Muscle of back (tissue), 11 donors: Measurements from ENCODE around the gene POU2AF1. TPM values are rescaled to one million over a fixed set of nuclear protein-coding genes. Genes with fewer than 3 reads are reported as not detected.

Experiments used
- DNase-seq, 3 donors: peaks; one replicate each; pipeline versions ENCODE4 v3.0.0 to v3.0.0-alpha.2; 2013
- polyA plus RNA-seq, 10 donors: library from polyadenylated mRNA; unstranded; fragments of 120-200 nt; gene quantifications; one replicate each; pipeline ENCODE4 v1.2.1, GENCODE V29; 2013; ENCODE audit not compliant: insufficient read length in 10 of 10

The POU2AF1 gene
- polyA plus RNA-seq, 10 donors = 0.06 to 0.45 (median 0.27) TPM; not detected in 1

DNA sequence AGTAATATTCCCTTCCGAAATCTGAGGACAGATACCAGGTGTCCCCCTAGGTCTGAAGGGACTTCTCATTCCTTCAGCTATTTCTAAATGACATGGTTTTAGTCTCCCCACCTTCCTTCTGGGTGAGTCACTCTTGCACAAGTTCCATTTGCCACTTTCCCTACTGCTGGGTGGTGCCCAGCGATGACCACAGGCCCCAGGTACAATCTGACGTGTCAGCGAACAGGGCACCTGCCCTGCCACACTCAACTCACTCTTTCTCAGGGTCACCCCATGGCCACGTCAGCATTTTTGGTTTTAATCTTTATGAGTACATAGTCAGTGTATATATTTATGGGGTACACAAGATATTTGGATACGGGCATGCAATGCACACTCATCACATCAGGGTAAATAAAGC is 17.2 kb downstream of the POU2AF1 start:
- DNase-seq = no peak

DNA sequence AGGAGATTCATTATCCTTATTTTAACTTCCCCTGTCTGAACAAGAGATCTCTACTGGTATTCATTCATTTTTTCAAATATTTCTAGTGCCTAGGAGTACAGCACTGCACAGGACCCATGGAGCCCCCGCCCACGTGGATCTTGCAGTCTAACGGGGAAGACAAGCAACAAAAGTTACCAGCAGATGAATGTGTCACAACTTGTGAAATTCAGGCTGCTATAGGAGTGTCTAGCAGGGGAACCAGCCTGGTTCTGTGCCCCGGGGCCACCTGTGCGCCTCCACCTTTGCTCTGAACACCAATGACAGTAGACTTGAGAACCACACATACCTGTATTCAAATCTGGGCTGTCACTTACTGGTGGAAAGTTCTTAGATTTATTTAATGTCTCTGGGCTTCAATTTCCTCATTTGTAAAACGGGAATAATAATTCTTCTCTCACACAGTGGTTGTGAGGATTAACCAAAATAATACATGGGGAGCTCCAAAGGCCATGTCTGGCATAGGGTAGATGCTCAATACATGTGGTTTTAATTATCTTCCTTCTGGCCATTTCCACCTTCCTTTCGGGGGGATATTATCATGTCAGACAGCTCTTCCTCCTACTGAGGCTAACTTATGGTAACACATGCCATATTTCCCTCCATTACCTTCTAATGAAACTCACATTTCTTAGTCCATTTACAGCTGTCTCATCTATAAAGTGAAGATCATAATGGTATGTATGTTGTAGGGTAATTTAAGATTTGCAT is 17.8 kb downstream of the POU2AF1 start:
- DNase-seq = no peak

DNA sequence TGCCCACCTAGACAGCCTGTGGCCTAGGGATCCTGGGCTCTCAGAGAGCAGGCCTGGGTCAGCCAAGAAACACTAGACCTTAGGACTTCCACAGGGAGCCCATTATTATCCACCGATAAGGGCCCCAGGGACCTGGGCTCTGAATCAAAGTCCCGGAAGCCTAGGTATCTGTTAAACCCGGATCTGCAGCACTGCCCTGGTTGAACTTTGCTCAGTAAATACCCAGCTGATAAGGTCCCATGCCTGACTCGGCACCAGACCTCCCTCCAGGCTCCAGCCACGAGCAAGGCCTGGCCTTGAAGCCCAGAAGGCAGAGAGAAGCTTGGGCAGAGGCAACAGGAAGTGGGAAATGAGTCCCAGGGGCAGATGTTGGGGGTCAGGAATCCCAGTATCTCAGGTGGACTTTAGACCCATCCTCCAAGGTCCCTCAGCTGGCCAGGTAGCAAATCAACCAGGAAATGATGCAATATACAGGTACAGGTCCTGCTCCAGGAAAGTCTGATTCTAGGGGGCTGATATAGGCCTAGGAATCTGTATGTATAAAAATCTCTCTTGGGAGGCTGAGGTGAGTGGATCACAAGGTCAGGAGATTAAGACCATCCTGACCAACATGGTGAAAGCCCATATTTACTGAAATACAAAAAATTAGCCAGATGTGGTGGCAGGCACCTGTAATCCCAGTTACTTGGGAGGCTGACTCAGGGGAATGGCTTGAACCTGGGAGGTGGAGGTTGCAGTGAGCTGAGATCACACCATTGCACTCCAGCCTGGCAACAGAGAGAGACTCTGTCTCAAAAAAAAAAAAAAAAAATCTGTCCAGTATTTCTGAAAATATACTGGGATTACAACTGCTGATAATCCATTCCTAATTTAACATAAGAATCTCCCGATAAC is 18.7 kb downstream of the POU2AF1 start:
- DNase-seq = no peak

DNA sequence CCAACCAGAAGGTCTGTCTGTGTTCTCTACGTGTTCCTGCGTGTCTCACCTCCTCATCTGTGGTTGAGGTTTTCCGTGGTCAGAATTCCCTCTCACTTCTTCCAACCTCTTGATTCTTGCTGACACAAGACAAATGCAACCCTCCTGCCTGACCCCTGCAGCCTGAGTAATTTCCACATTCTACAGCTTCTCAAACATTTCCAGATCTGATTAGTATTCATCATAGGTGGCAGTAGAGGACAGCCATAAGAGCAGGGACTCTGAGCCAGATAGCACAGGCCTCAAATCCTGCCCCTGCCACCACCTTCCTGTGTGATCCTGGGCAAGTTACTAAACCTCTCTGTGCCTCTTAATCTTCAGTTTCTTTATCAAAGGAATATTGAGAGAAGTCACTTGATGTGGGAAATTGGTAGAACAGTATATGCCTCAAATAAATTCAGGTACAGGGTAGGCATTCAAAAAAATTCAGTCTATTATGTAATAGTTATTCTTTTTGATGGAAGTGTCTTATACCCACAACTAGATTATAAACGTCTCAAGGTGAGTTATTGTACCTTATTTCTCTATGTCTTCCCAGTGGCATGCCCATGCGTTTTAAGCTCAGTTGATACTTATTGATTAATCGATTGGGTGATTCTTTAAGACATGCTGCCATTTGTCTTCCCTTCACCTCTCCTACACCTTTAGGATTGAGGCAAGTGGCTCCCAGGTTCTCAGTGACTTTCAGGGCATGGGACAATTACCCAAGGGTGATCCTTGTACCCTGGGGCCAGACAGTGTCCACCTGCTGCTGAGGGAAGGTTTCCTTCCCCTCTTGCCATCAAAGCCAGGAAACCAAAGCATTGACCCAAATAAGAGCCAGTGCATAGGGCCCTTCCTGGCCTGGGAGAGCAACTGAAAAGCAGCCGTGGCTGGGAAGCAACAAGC is 19.6 kb downstream of the POU2AF1 start:
- DNase-seq = no peak

DNA sequence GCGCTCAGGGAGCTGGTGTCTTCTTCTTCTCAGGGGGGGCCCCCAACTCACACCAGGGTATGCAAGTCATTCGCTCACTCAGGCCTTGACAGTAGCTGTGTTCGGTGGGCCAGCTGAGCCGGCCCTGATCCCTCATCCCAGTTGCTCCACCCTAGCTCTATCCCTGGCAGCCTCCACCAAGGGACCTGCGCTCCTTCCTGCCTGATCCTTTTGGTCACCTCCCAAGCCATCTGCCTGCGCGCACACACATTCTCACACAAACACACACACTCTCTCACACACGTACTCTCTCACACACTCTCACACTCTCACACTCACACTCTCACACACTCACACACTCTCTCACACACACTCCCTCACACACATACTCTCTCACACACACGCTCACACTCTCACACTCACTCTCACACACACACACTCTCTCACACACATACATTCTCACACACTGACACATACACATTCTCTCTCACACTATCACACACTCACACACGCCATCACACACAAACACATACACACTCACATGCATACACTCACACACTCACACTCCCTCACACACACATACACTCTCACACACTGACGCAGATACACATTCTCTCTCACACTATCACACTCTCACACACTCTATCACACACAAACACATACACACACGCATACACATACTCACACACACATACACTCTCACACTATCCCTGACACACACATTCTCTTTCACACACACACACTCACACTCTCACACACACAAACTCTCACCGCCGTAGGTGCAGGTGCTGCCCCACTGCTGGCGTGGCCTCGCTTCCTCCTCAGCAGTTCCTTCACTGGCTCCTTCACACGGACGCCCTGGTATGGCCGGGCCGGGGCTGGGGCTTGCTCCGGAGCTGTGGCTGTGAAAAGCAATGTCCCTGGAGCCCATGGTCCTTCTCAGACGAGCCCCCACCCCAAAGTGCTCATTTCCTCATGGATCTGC is 20.8 kb downstream of the POU2AF1 start:
- DNase-seq = no peak

DNA sequence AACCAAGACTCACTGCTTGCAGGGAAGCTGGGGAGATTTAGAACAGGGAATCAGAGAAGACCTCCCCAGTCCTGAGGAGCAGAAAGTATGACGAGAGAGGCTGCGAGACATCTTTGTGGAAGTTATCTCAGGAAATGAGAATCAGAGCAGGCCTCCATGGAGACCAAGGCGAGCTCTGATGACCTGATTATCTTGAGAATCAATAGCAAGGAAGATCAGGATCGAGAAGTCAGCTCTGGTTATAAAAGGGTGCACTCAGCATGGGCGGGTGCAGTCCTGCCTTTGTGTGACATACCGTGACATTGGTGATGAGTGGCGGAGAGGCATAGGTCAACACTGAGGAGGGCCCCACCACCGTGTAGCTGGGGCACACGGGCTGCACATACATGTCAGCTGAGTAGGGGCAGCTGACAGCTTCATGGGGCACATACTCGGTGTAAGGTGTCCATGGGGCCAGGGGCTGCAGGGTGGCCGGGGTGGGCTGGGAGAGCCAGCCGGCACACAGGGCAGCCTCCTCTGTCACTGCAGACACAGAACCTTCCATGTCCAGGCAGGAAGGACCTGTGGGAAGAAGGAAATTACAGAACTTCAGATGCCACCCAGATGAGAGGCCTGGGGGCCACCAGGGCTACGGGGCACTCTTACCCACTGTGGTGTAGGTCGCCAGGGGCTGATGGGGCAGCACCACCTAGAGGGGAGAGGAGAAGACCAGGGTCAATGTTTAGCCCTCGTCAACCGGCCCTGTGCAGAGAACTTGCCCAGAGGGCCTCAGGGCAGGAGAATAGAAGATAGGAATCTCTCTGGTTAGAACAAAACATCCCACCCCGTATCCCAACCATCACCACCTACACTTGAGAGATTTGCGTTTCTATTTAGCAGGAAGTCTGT is 21.7 kb downstream of the POU2AF1 start:
- no peak for DNase-seq

DNA sequence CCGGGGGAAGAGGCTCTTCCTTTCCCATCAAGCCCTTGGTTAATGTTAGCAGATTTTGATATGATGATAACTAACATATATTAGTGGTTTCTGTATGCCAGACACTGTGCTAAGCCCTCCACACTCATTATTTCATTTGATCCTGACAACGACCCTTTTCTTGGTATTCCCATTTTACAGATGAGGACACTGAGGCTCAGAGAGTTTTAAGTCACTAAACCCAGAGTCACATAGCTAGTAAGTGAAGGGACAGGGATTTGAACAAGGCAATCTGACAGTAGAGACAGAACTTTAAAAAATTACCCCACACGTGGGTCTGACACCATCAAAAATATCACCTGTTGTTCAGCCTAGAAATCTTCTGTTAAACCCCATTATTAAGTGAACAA is 22.4 kb downstream of the POU2AF1 start:
- no peak for DNase-seq

DNA sequence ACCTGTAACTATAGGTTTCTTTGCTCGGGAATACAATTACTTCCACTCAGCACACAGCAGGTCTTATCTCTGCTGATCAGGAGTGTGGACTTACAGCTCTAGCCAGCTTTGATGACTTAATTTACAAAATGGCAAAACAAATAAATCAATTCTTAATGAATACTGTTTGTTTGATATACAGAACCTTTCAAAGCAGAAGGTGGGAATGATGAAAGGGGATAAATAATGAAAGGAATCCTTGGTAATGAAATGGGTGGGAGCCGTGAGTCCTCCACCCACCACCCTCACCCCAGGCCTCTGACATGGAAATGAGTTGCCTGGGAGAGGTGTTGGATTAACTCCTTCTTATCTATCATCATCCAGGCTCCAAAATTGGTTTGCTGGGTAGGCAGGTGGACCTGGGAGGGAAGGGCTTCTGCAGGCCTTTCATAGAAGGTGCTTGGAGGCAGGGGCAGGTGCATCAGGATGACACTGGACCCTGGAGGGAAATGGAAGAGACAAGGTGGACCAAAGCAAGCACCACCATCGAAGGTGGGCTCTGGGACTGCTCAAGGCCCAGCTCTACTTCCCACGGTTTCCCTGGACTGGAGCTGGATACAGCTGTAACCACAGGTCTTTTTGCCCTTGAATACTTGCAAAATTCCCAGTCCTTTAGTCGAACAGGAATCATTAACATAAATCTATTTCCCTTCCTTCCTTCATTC is 23.0 kb downstream of the POU2AF1 start:
- no peak for DNase-seq

DNA sequence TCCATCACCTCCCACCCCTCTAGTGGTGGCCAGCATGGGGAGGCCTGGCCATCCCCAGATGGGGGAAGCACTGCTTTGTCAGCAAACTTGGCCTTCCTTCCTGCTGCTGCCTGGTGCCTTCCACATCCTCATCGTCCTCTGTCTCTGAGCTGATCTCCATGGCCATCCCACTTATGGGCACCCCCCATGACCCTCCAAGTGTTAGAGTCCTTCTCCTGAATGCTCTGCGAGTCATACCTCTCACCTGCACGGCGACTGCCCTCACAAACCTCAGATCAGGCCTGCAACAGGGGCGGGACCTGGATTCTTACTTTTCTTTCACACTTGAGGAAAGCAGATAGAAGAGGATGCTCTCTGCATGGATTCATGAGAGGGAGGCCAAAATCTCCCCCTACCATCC is 24.0 kb downstream of the POU2AF1 start:
- DNase-seq = no peak

DNA sequence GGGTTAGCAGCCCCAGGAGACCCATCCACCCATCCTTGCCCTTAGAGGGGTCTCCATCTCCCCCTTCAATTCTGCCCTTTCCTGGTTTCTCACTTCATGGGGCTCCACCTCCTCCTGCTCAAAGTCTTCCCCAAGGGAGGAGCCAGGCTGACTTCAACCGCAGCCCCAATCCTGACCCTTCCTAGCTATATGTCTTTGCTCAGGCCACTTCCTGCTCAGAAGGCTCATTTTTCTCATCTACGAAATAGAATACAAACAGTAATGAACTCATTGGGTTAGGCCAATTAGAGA is 24.5 kb downstream of the POU2AF1 start:
- DNase-seq = no peak

DNA sequence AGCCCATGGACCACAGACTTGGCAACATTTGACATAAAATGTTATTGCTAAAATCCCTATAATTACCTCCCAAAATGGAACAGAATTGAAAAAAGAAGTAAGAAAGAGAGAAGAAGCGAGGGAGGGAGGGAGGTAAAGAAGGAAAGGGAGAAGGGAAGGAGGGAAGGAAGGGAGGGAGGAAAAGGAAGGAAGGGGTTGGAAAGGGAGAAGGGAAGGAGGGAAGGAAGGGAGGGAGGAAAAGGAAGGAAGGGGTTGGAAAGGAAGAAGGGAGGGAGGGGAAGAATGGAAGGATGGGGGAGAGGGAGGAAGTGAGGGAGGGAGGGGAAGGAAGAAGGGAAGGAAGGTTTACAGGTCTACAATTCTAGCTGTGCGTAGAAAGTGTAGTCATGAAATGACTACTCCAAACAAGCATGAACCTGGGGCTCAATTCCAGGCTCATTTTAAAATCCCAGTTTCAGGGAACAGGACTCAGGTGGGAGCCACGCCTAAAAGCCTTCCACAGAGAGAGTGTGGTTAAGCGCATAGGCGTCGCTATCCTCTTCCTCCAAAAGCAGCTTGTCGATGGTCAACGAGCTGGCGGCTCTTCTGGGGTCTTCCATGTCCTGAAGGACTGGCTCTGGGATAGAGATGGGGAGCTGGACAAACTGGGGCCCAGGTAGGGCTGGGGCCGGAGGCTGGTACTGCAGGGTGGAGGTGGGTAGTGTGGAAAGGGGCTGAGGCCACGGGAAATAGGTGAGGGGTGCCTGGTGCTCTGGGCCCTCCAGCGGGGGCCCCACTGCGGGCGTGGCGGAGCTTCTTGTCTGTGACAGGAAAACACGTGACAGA is 25.1 kb downstream of the POU2AF1 start:
- no peak for DNase-seq

DNA sequence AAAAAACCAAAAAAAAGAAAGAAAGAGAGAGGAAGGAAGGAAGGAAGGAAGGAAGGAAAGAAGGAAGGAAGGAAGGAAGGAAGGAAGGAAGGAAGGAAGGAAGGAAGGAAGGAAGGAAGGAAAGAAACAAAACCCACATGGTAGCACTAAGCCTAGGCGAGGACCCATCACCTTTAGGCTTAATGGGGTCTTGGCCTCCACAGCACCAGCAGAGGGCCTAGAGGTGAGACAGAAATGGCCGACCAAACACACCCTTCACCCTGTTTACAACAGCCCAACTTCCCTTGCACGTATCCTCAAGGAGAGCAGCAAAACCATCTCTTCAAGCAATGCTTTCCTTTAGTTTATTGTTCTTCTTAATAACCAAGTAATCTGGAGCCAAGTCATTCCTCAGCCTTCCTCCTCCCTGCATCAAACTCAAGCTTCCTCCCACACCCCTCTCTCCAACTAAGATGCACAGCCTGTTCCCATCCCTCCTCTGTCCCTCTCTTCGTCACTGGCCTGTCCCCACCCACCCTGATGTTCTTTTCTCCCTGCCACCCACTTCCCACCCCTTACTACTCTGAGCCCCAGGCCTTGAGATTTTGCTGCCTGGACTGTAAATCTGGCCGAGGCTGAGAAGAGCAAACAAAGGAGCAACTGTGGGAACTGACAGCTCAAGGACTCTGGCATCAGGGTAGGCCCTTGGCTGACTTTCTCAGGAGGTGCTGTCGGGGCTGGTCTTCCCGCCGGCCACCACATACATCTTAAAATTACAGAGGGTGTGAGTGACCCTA is 26.0 kb downstream of the POU2AF1 start:
- DNase-seq = no peak

DNA sequence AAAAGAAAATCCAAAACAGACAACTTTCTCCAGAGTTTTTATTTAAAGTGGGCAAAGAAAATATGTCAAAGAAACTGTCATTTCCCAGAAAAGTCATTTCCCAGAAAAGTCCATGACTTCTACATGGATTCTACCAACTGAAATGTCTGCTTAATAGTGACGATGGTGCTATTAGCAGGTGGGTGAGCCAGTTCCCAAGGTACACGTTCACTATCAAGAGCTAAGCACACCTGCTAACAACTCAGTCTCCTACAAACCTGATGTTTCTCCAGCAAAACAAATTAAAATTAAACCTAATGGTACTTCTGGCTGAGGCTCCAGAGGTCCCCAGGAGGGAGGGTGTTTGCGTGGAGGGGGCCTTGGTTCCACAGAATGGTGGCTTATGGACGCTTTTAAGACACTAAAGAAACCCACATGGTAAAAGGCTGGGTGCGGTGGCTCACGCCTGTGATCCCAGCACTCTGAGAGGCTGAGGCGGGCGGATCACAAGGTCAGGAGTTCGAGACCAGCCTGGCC is 26.8 kb downstream of the POU2AF1 start:
- DNase-seq = no peak

DNA sequence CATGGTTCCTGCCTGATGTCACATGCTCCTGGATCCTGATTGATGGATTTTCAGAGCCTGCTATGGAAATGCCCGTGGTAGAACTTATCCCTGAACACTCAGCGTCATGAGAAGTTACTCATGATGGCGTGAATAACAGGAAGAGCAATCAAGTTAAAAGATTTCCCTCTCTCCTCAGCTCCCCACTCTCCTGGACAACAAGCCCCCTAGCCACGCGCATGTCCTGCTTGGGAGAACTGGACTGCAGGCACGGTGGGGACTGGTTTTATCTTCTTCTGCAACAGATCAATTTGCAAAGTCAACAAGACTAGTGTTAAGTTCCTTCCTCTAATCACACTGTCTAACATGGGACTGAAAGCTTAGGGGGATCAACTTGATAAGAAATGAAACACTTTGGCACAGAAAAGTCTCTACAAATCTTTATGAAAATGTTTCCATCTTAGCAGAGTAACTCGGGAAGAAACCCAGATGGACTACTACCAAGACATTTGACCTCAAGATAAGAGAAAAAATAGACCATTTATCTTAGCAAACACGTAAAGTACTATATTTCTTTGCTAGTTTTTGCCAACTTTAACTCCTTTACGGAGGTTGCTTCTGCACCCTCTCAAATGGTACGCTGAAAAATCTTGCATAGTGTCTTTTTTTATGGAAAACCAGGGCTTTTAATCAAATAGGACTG is 27.6 kb downstream of the POU2AF1 start:
- DNase-seq = peak in 1 of 3 donors; percentile 36

DNA sequence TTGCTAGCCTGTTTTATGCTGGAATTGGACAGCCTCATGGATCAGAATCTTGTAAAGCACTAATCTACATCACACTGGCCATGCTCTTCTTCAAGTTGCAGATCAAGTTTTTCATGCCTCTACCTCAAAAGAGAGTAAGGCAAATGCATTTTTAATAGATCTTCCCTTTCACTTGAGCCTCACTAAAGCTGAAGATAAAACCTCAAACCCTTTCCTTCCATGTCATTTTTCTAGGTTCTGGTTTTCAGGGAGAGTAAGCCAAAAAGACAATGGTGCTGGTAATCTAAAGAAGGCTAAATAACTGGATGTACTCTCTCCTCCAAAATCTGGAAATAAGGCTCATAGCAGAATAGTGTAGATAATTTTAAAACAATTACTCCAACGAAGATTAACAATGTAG is 28.3 kb downstream of the POU2AF1 start:
- DNase-seq = no peak

DNA sequence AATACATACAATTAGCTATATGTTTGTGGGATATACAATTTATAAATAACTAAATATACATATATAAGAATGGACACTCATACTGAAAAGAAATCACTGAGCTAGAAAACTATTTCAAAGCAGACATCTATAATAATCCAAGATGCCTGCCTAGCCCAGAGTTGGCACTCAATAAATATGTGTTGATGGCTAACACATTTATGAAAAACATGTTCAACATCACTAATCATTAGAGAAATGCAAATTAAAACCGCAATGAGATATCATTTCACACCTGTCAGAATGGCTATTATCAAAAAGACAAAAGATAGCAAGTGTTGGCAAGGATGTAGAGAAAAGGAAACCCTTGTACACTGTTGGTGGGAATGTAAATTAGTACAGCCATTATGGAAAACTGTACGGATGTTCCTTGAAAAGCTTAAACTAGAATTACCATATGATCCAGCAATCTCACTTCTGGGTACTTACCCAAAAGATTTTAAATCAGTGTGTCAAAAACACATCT is 29.8 kb downstream of the POU2AF1 start:
- DNase-seq = no peak

DNA sequence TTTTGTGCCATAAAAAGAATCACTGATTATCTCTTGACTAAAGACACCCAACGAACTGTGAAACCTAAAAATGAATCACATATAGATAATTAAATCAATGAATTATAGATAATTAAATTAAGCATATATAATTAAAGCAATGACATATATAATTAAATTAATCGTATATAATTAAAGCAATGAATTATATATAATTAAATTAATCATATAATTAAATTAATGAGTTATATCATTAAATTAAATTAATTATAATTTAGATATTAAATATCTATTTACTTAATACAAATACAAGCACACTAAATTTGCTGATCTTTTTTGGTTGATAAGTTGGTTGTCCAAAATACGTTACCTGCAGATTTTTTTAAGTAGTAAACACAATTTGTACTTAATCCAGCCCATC is 30.9 kb downstream of the POU2AF1 start:
- no peak for DNase-seq
